H1 (cell line): ENCODE measurements around the gene TMEM117. TPM values are rescaled to one million over a fixed set of nuclear protein-coding genes. Genes with fewer than 3 reads are reported as not detected.

Experiments
- CTCF ChIA-PET: fragments of 300-600 bp; sonication (Branson Sonifier 250); formaldehyde crosslinking; loops from one replicate; lab custom pipeline; 2021; ENCODE audit not compliant: partially characterized antibody; lab: Charles Lee
- POLR2A ChIA-PET: fragments of 300-600 bp; sonication (Branson Sonifier 250); formaldehyde crosslinking; loops from one replicate; lab custom pipeline; 2021; ENCODE audit warnings: inconsistent platforms; ENCODE audit not compliant: partially characterized antibody; lab: Charles Lee
- DNase-seq, 2 experiments: peaks; one replicate each; pipeline versions ENCODE4 v3.0.0 to v3.0.0-alpha.2; 2010 to 2022; ENCODE audit warnings: low spot score in 2 of 2, low read depth in 1 of 2, mixed read lengths in 1 of 2
- FAIRE-seq: peaks from 2 replicates; lab custom pipeline; 2011; peaks lifted over from hg19 to GRCh38; lab: Jason Lieb, UNC
- H2AFZ ChIP-seq: 2 replicates; pipeline ENCODE4 v1.8.1; 2012; ENCODE audit warnings: low read length, inconsistent platforms
- H2AK5ac ChIP-seq: 2 replicates; pipeline ENCODE4 v1.6.1; 2013; ENCODE audit warnings: low read depth, low read length
- H2BK120ac ChIP-seq: replicated peaks from 2 replicates; pipeline ENCODE3; 2013; ENCODE audit warnings: low read depth, low read length, inconsistent platforms
- H2BK12ac ChIP-seq: 2 replicates; pipeline ENCODE4 v1.6.1; 2013; ENCODE audit warnings: low read depth, low read length
- H2BK15ac ChIP-seq: 2 replicates; pipeline ENCODE4 v1.6.1; 2013; ENCODE audit warnings: low read length
- H2BK20ac ChIP-seq: 2 replicates; pipeline ENCODE4 v1.6.1; 2013; ENCODE audit warnings: low read length
- H2BK5ac ChIP-seq: 2 replicates; pipeline ENCODE4 v1.6.1; 2013; ENCODE audit warnings: low read depth, low read length
- H3K14ac ChIP-seq: 2 replicates; pipeline ENCODE4 v1.6.1; 2013; ENCODE audit warnings: inconsistent platforms; ENCODE audit not compliant: insufficient read length
- H3K18ac ChIP-seq: 2 replicates; pipeline ENCODE4 v1.6.1; 2013; ENCODE audit warnings: low read length; ENCODE audit errors: extremely low read depth
- H3K23ac ChIP-seq: 2 replicates; pipeline ENCODE4 v1.6.1; 2013; ENCODE audit warnings: inconsistent platforms; ENCODE audit not compliant: insufficient read length
- H3K23me2 ChIP-seq: 2 replicates; pipeline ENCODE4 v1.6.1; 2013; ENCODE audit warnings: low read depth, low read length
- H3K27ac ChIP-seq: 2 replicates; pipeline ENCODE4 v1.6.1; 2011; ENCODE audit warnings: low read depth, low read length, inconsistent platforms
- H3K27me3 ChIP-seq, 4 experiments: replicated peaks in 1 of 4; 1 replicate in 1 of 4; 2 replicates in 3 of 4; pipeline versions ENCODE4 v1.6.1 to v1.8.1; 2011 to 2013; ENCODE audit warnings: low read length in 3 of 4, mild to moderate bottlenecking in 3 of 4, inconsistent platforms in 2 of 4, mixed read lengths in 2 of 4, moderate library complexity in 1 of 4; ENCODE audit not compliant: control insufficient read depth in 3 of 4, insufficient read depth in 3 of 4; ENCODE audit errors: extremely low read depth in 1 of 4
- H3K36me3 ChIP-seq, 4 experiments: 2 replicates each; pipeline versions ENCODE4 v1.6.1 to v1.8.1; 2011 to 2013; ENCODE audit warnings: mild to moderate bottlenecking in 4 of 4, low read length in 3 of 4, moderate library complexity in 2 of 4, control low read depth in 1 of 4, inconsistent platforms in 1 of 4; ENCODE audit not compliant: insufficient read depth in 4 of 4, control insufficient read depth in 2 of 4
- H3K4ac ChIP-seq: replicated peaks from 2 replicates; pipeline ENCODE3; 2013; ENCODE audit warnings: low read length, low read depth, mixed read lengths, inconsistent platforms; ENCODE audit not compliant: insufficient read length
- H3K4me1 ChIP-seq, 4 experiments: replicated peaks in 1 of 4; 1 replicate in 1 of 4; 2 replicates in 3 of 4; pipeline versions ENCODE4 v1.6.1 to v1.8.1; 2011 to 2013; ENCODE audit warnings: low read length in 3 of 4, inconsistent platforms in 2 of 4, mixed read lengths in 1 of 4; ENCODE audit not compliant: insufficient read depth in 4 of 4, control insufficient read depth in 3 of 4
- H3K4me2 ChIP-seq, 2 experiments: 2 replicates each; pipeline versions ENCODE4 v1.6.1 to v1.8.1; 2011 to 2013; ENCODE audit warnings: low read depth in 2 of 2, low read length in 2 of 2, control low read depth in 1 of 2, inconsistent platforms in 1 of 2, mild to moderate bottlenecking in 1 of 2; ENCODE audit not compliant: insufficient read depth in 1 of 2
- H3K4me3 ChIP-seq, 4 experiments: fragments of 200-600, 300-600 bp in 1 of 4; sonication (generic), shearing (Covaris generic), sonication (Bioruptor Twin) in 1 of 4; 2 replicates each; pipeline versions ENCODE4 v1.5.1 to v1.8.1; 2011 to 2016; ENCODE audit warnings: low read length in 4 of 4, low read depth in 3 of 4, control low read depth in 2 of 4, inconsistent platforms in 2 of 4, mild to moderate bottlenecking in 2 of 4, mixed read lengths in 1 of 4, moderate library complexity in 1 of 4; ENCODE audit not compliant: insufficient read depth in 2 of 4; ENCODE audit errors: extremely low read depth in 1 of 4
- H3K56ac ChIP-seq: replicated peaks from 2 replicates; pipeline ENCODE3; 2013; ENCODE audit warnings: low read depth, mild to moderate bottlenecking, mixed read lengths, low read length, inconsistent platforms; ENCODE audit not compliant: insufficient read length
- H3K79me1 ChIP-seq: 2 replicates; pipeline ENCODE4 v1.6.1; 2013; ENCODE audit warnings: low read depth, low read length, control low read depth
- H3K79me2 ChIP-seq, 2 experiments: 2 replicates each; pipeline versions ENCODE4 v1.6.1 to v1.8.1; 2012 to 2013; ENCODE audit warnings: low read length in 2 of 2, mild to moderate bottlenecking in 2 of 2, inconsistent platforms in 1 of 2; ENCODE audit not compliant: insufficient read depth in 2 of 2, control insufficient read depth in 1 of 2
- H3K9ac ChIP-seq, 4 experiments: replicated peaks in 1 of 4; 1 replicate in 1 of 4; 2 replicates in 3 of 4; pipeline versions ENCODE4 v1.6.1 to v1.8.1; 2011 to 2013; ENCODE audit warnings: low read depth in 3 of 4, low read length in 3 of 4, control low read depth in 2 of 4, mild to moderate bottlenecking in 2 of 4, moderate library complexity in 2 of 4, inconsistent platforms in 1 of 4; ENCODE audit errors: extremely low read depth in 1 of 4
- H3K9me3 ChIP-seq, 2 experiments: 2 replicates each; pipeline versions ENCODE4 v1.6.1 to v1.8.1; 2012 to 2013; ENCODE audit warnings: mild to moderate bottlenecking in 2 of 2, moderate library complexity in 2 of 2, control low read depth in 1 of 2, inconsistent platforms in 1 of 2, low read depth in 1 of 2, low read length in 1 of 2, mixed read lengths in 1 of 2; ENCODE audit not compliant: insufficient read depth in 2 of 2
- H4K20me1 ChIP-seq, 2 experiments: replicated peaks in 1 of 2; 2 replicates each; pipeline versions ENCODE3 to v1.8.1; 2011 to 2013; ENCODE audit warnings: inconsistent platforms in 2 of 2, low read length in 2 of 2, mild to moderate bottlenecking in 1 of 2; ENCODE audit not compliant: insufficient read depth in 2 of 2, control insufficient read depth in 1 of 2
- H4K5ac ChIP-seq: 2 replicates; pipeline ENCODE4 v1.6.1; 2013; ENCODE audit warnings: low read length, low read depth, mixed read lengths, inconsistent platforms; ENCODE audit not compliant: insufficient read length
- H4K8ac ChIP-seq: 2 replicates; pipeline ENCODE4 v1.8.0; 2013; ENCODE audit warnings: mild to moderate bottlenecking, moderate library complexity, low read length, inconsistent platforms; ENCODE audit not compliant: insufficient read depth; ENCODE audit errors: extremely low read depth
- H4K91ac ChIP-seq: replicated peaks from 2 replicates; pipeline ENCODE3; 2013; ENCODE audit warnings: low read length, mixed read lengths, inconsistent platforms; ENCODE audit not compliant: insufficient read length
- ZNF274 ChIP-seq: IDR thresholded peaks from 2 replicates; pipeline ENCODE4 v1.7.0; 2012; ENCODE audit warnings: low read length, borderline replicate concordance; ENCODE audit errors: extremely low read depth
- WGBS, 2 experiments: shearing (Covaris generic) in 1 of 2; methylation state at CpG; one replicate each; pipeline versions ENCODE4 v1.1.6 to v1.1.7; 2013 to 2015; ENCODE audit warnings: low lambda C conversion rate in 2 of 2, mixed read lengths in 2 of 2, inconsistent platforms in 1 of 2, low coverage in 1 of 2, missing lambda C conversion rate in 1 of 2; ENCODE audit not compliant: insufficient replicate concordance in 2 of 2, insufficient coverage in 1 of 2, insufficient read length in 1 of 2; ENCODE audit errors: extremely low coverage in 1 of 2, missing lambda C conversion rate in 1 of 2; 5-methylcytosine and 5-hydroxymethylcytosine counted together
- polyA plus RNA-seq, 7 experiments: library from polyadenylated mRNA; depleted of rRNA in 3 of 7; stranded (reverse) in 5 of 7; unstranded in 2 of 7; fragments of >200 nt in 5 of 7; fragments of 200-250 nt in 2 of 7; gene quantifications; 1 replicate in 5 of 7; 2 replicates in 1 of 7; 4 replicates in 1 of 7; pipeline versions ENCODE4 v1.2.1 to v1.2.3, GENCODE V29; 2011 to 2013; ENCODE audit warnings: missing spikeins in 2 of 7, mixed read lengths in 2 of 7
- total RNA-seq: library from RNA; stranded (reverse); fragmentation: NEBNext Ultra II Directional; extraction: Animal tissue kit (Norgen Biotek cat#: 25700); gene quantifications from 2 replicates; pipeline ENCODE4 v1.2.1, GENCODE V29; 2021

Gene TMEM117
- total and polyA plus RNA-seq, 2 of the 8 experiments (the other 6 are each of a cell fraction or from before 2014, with no cell fraction given), result 0.80 to 1.4 TPM

DNA sequence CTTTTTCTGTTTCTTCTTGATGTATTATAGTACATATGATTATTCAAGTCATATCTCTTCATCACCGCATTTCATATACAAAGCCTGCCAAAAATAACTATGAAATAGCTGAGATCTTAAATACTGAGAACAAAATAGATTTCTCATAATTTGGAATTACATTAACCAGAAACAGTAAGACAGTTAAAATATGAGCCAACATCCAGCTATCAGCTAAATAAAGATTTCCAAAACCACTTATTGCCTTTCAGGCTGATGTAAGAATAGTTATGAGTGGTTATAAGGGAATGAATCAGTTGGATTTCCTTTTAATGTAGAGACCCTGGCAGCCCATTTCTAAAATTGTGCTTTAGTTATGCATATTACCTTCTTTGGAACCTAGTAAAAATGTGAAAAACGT lies 47.4 kb downstream of the TMEM117 start:
- ChIA-PET CTCF (interaction anchor here (0.7 to 9.2 kb wide), 23 partner anchors 8 to 449 kb away, joined by 3 to 113 read pairs (median 4); partner anchors contain the start of genes TMEM117 and TWF1), POLR2A (no interaction called here)
- DNase-seq, result no peak
- Histone ChIP-seq H3K14ac (no peak overlapping the region), H3K4me1 (no peaks in the 10 kb centered on the region), H2BK12ac (no peak overlapping the region), H2BK20ac (no peak overlapping the region), H3K27ac (no peak overlapping the region), H3K79me2 (no peaks in the 10 kb centered on the region), H4K5ac (no peak overlapping the region), H2BK5ac (no peak overlapping the region), H3K36me3 (no peaks in the 10 kb centered on the region), H4K20me1 (no peaks in the 10 kb centered on the region), H3K4me3 (no peak overlapping the region), H3K27me3 (no peaks in the 10 kb centered on the region), H2AFZ (no peak overlapping the region), H3K56ac (no peak overlapping the region), H2BK120ac (no peak overlapping the region), H3K9ac (no peak overlapping the region), H2BK15ac (no peak overlapping the region), H3K23ac (no peak overlapping the region), H3K4ac (no peak overlapping the region), H3K79me1 (no peaks in the 10 kb centered on the region), H4K8ac (no peak overlapping the region), H4K91ac (no peak overlapping the region), H3K23me2 (no peaks in the 10 kb centered on the region), H2AK5ac (no peak overlapping the region), H3K9me3 (no peaks in the 10 kb centered on the region), H3K4me2 (no peak overlapping the region), H3K18ac (no peak overlapping the region)
- WGBS, 2 experiments, result 78% methylated on average over 2 of the region's 2 CpGs; no CpG with 5 or more reads in 1 of the 2 experiments
- FAIRE-seq, result no peak
- no peak for TF ChIP-seq ZNF274
